MM.1S (cell line): ENCODE measurements around the gene DGLUCY.

Experiments
- DNase-seq: peaks from one replicate; pipeline ENCODE4 v3.0.0-alpha.2; 2015
- H2AFZ ChIP-seq: fragments of 300-600 bp; sonication (generic); 2 replicates; pipeline ENCODE4 v1.6.0; 2016; ENCODE audit warnings: antibody characterized with exemption, low read length
- H3F3A ChIP-seq: fragments of 300-600 bp; sonication (generic); 2 replicates; pipeline ENCODE4 v1.6.1; 2016; ENCODE audit warnings: mild to moderate bottlenecking, antibody characterized with exemption, low read length, moderate library complexity, mixed read lengths; ENCODE audit not compliant: insufficient read depth
- H3K27ac ChIP-seq: fragments of 300-600 bp; sonication (generic); 2 replicates; pipeline ENCODE4 v1.5.1; 2016; ENCODE audit warnings: mild to moderate bottlenecking, low read length
- H3K27me3 ChIP-seq: fragments of 300-600 bp; sonication (generic); replicated peaks from 2 replicates; pipeline ENCODE4 v1.6.0; 2016; ENCODE audit warnings: low read length; ENCODE audit not compliant: insufficient read depth
- H3K36me3 ChIP-seq: fragments of 300-600 bp; sonication (generic); replicated peaks from 2 replicates; pipeline ENCODE4 v1.6.1; 2016; ENCODE audit warnings: mild to moderate bottlenecking, low read length, mixed read lengths; ENCODE audit not compliant: insufficient read depth
- H3K4me1 ChIP-seq: fragments of 300-600 bp; sonication (generic); 2 replicates; pipeline ENCODE4 v1.6.1; 2016; ENCODE audit warnings: low read length, mixed read lengths
- H3K4me2 ChIP-seq: fragments of 300-600 bp; sonication (generic); 2 replicates; pipeline ENCODE4 v1.6.0; 2016; ENCODE audit warnings: low read depth, low read length
- H3K4me3 ChIP-seq: fragments of 300-600 bp; sonication (generic); 2 replicates; pipeline ENCODE4 v1.5.1; 2016; ENCODE audit warnings: low read length, mixed read lengths
- H3K79me2 ChIP-seq: fragments of 300-600 bp; sonication (generic); 2 replicates; pipeline ENCODE4 v1.6.1; 2016; ENCODE audit warnings: mixed run types, low read length, mixed read lengths
- H3K9ac ChIP-seq: fragments of 300-600 bp; sonication (generic); 2 replicates; pipeline ENCODE4 v1.6.1; 2016; ENCODE audit warnings: low read length, mixed read lengths
- H3K9me2 ChIP-seq: fragments of 300-600 bp; sonication (generic); replicated peaks from 2 replicates; pipeline ENCODE4 v1.6.1; 2016; ENCODE audit warnings: mild to moderate bottlenecking, low read length, mixed read lengths; ENCODE audit not compliant: insufficient read depth
- H3K9me3 ChIP-seq: fragments of 300-600 bp; sonication (generic); replicated peaks from 2 replicates; pipeline ENCODE4 v1.6.1; 2016; ENCODE audit warnings: mild to moderate bottlenecking, low read length, mixed read lengths; ENCODE audit not compliant: insufficient read depth
- H4K20me1 ChIP-seq: fragments of 300-600 bp; sonication (generic); 2 replicates; pipeline ENCODE4 v1.6.1; 2016; ENCODE audit warnings: mild to moderate bottlenecking, low read length, moderate library complexity, mixed read lengths; ENCODE audit not compliant: insufficient read depth
- CTCF ChIP-seq: fragments of 300-600 bp; sonication (generic); IDR thresholded peaks from 2 replicates; pipeline ENCODE4 v1.5.1; 2016; ENCODE audit warnings: antibody characterized with exemption, low read length, mixed read lengths
- EZH2 ChIP-seq: fragments of 300-600 bp; sonication (generic); optimal IDR thresholded peaks from 2 replicates; pipeline ENCODE3; 2017; ENCODE audit warnings: low read depth, mild to moderate bottlenecking, antibody characterized with exemption, low read length, mixed read lengths
- EZH2phosphoT487 ChIP-seq: fragments of 300-600 bp; sonication (generic); IDR thresholded peaks from 2 replicates; pipeline ENCODE4 v1.6.1; 2018; ENCODE audit warnings: antibody characterized with exemption, low read length

Gene DGLUCY

GRCh38 chr14:91186515-91187066 lies 72.7 kb downstream of the DGLUCY start:
- no peaks in the 10 kb centered on the region for H3K9me3 ChIP-seq
- H3K27ac ChIP-seq = no peak overlapping the region
- DNase-seq = no peak
- H3K9me2 ChIP-seq = no peaks in the 10 kb centered on the region
- no peak overlapping the region for H3K4me3 ChIP-seq
- H3K27me3 ChIP-seq = no peaks in the 10 kb centered on the region
- no peaks in the 10 kb centered on the region for H3K4me1 ChIP-seq
- TF ChIP-seq EZH2phosphoT487 (no peak), EZH2 (no peak), CTCF (no peak)
- no peaks in the 10 kb centered on the region for H4K20me1 ChIP-seq
- no peaks in the 10 kb centered on the region for H3F3A ChIP-seq
- H3K79me2 ChIP-seq = no peaks in the 10 kb centered on the region
- H3K36me3 ChIP-seq = no peaks in the 10 kb centered on the region
- no peak overlapping the region for H2AFZ ChIP-seq
- no peak overlapping the region for H3K9ac ChIP-seq
- H3K4me2 ChIP-seq = no peak overlapping the region

GRCh38 chr14:91187271-91187670 lies 73.4 kb downstream of the DGLUCY start:
- Histone ChIP-seq H3K9me3 (no peaks in the 10 kb centered on the region), H3K4me1 (no peaks in the 10 kb centered on the region), H3K4me2 (no peak overlapping the region), H3K9me2 (no peaks in the 10 kb centered on the region), H3K4me3 (no peak overlapping the region), H3K27me3 (no peaks in the 10 kb centered on the region), H3K27ac (no peak overlapping the region), H2AFZ (no peak overlapping the region), H4K20me1 (no peaks in the 10 kb centered on the region), H3K79me2 (no peaks in the 10 kb centered on the region), H3K36me3 (no peaks in the 10 kb centered on the region), H3F3A (no peaks in the 10 kb centered on the region), H3K9ac (no peak overlapping the region)
- TF ChIP-seq EZH2phosphoT487 = no peak
- TF ChIP-seq CTCF = no peak
- DNase-seq = no peak

- H3K9me2 ChIP-seq = no peaks in the 10 kb centered on the region
- H2AFZ ChIP-seq = no peak overlapping the region
- H3K4me2 ChIP-seq = no peak overlapping the region
- TF ChIP-seq EZH2phosphoT487 (no peak), EZH2 (no peak), CTCF (no peak)
- no peaks in the 10 kb centered on the region for H4K20me1 ChIP-seq
- H3K9ac ChIP-seq = no peak overlapping the region
- no peaks in the 10 kb centered on the region for H3K36me3 ChIP-seq
- H3K4me1 ChIP-seq = no peaks in the 10 kb centered on the region
- H3K4me3 ChIP-seq = no peak overlapping the region
- no peak for DNase-seq
- no peaks in the 10 kb centered on the region for H3F3A ChIP-seq
- H3K27ac ChIP-seq = no peak overlapping the region
- no peaks in the 10 kb centered on the region for H3K79me2 ChIP-seq
- H3K9me3 ChIP-seq = no peaks in the 10 kb centered on the region
- H3K27me3 ChIP-seq = no peaks in the 10 kb centered on the region
Observed at GRCh38 chr14:91190853-91191252, 77.0 kb downstream of the DGLUCY start.
